GM19351 (cell line): ENCODE data around the gene NDUFS7.

Experiments
- ATAC-seq: cut with Tn5 transposase; IDR thresholded peaks from one replicate; pipeline ENCODE4 v1.9.1; 2021; ENCODE audit warnings: mild to moderate bottlenecking, moderate library complexity; ENCODE audit not compliant: unreplicated experiment

Gene NDUFS7

DNA sequence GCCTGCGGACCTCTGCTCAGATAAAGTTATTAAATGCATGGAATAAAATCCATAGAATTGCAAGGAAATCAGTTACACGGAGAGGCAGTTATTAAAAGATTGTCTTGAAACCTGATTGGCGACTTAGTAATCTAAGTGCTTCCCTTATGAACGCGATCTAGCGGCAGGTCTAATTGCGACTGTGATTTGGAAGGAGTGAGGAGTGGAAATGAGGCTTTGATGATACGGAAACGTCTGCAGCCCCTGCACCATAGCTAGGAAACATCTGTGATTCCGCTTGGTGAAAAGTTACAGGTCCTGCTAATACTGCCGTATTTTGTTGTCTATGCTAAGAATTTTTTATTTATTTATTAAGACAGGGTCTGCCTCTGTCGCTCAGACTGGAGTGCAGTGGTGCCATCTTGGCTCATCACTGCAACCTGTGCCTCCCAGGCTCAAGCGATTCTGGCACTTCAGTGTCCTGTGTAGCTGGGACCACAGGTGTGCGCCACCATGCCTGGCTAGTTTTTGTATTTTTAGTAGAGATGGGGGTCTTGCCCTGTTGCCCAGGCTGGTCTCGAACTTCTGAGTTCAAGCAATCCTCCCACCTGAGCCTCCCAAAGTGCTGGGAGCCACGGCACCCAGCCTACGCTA lies 887 bp downstream of the NDUFS7 start:
- no peak for ATAC-seq

GRCh38 chr19:1385816-1386215 lies 2.1 kb downstream of the NDUFS7 start:
- ATAC-seq: no peak

GRCh38 chr19:1386945-1387683 lies 3.4 kb downstream of the NDUFS7 start:
- no peak for ATAC-seq

DNA sequence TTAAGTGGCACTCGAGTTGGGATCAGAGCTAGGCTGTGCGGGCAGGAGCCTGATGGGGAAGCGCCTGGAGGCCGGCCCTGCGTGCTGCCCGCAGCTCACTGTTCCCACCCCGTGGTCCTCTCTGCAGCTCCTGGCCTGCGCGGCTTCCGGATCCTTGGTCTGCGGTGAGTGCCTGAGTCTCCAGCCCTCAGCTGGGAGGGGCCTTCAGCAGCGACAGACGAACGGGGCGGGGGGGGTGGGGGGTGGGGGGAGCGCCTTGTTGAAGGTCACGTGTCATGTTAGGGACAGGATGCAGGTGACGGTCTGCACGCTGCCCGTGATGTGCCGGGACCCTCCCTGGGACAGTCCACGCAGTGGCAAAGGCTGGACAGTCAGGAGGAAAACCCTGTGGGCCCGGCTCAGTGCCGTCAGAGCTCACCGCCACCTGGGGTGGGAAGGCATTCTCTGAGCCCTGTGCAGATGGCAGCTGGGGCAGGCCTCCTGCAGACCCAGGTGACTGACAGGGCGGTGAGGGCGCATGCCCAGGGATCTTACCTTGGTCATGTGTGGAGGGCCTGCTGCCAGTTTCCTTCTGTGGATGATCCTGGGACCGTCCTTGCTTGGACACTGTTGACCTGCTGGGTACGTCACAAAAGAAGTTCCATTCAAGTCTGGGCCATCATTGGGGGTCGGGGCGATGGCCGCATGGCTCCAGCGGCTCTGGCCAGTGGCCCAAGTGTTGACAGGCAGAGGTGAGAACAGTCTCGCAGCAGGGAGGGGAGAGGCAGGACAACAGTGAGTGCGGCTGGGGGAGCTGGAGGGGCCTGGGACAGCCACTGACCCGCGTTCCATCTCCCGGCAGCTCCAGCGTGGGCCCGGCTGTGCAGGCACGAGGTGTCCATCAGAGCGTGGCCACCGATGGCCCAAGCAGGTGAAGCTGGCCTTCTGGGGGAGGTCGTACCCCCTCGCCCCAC lies 4.3 kb downstream of the NDUFS7 start:
- ATAC-seq: no peak

DNA sequence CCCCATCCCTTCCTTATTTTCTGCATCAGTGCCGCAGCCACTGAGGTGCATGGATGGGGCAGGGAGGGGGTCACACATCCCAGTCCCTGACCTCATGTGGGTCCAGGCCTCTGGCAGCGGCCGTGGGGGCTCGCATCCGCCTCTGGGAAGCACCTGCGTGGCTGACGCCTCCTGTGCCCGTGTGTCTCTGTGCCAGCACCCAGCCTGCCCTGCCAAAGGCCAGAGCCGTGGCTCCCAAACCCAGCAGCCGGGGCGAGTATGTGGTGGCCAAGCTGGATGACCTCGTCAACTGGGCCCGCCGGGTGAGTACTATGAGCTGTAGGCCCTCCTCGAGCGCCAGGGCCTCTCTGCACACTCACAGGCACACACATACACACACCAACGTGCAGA lies 4.9 kb downstream of the NDUFS7 start:
- no peak for ATAC-seq

- ATAC-seq: no peak
Measured at GRCh38 chr19:1389033-1389940, 5.6 kb downstream of the NDUFS7 start.

- no peak for ATAC-seq
Measured at GRCh38 chr19:1390890-1391423, 7.2 kb downstream of the NDUFS7 start.

DNA sequence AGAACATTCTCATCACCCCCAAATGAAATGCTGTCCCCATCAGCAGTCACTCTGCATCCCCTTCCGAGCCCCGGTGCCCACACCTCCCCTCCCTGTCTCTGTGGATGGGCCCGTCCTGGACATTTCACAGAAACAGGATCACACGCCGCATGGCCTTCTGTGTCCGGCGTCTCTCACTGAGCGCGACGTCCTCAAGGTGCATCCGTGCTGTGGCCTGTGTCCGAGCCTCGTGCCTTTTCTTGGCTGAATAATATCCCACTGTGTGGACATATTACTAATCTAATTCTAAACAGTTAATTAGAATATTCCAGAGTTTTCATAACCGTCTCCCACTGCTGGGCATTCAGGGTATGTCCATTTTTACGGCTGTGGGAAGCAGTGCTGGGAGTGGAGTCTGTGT lies 8.7 kb downstream of the NDUFS7 start:
- ATAC-seq: no peak

DNA sequence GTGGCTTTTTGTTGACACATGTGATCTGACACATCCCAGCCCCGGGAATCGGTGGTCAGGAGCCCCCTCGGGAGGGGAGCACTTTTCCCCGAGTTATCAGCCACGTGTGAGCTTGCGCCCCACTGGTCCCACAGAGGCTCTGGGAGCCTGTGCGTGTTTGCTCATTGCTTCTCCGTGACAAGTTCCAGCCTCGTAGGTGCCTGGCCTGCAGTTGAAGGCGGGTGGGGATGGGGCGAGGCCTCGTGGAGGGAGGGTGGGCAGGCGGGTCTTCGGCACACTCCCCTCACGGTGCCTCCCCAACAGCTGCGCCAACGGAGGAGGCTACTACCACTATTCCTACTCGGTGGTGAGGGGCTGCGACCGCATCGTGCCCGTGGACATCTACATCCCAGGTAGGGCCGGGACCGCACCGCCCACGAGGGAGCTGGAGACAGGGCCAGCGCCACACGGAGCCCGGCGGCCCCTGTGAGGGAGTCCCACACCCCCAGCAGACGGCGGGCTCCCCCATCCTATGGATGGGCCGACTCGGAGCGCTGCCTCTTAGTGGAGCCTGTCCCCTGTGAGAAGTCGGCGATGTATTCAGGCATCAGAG lies 9.3 kb downstream of the NDUFS7 start:
- ATAC-seq: no peak

- ATAC-seq: no peak
Measured at GRCh38 chr19:1393841-1394240, 10.1 kb downstream of the NDUFS7 start.

DNA sequence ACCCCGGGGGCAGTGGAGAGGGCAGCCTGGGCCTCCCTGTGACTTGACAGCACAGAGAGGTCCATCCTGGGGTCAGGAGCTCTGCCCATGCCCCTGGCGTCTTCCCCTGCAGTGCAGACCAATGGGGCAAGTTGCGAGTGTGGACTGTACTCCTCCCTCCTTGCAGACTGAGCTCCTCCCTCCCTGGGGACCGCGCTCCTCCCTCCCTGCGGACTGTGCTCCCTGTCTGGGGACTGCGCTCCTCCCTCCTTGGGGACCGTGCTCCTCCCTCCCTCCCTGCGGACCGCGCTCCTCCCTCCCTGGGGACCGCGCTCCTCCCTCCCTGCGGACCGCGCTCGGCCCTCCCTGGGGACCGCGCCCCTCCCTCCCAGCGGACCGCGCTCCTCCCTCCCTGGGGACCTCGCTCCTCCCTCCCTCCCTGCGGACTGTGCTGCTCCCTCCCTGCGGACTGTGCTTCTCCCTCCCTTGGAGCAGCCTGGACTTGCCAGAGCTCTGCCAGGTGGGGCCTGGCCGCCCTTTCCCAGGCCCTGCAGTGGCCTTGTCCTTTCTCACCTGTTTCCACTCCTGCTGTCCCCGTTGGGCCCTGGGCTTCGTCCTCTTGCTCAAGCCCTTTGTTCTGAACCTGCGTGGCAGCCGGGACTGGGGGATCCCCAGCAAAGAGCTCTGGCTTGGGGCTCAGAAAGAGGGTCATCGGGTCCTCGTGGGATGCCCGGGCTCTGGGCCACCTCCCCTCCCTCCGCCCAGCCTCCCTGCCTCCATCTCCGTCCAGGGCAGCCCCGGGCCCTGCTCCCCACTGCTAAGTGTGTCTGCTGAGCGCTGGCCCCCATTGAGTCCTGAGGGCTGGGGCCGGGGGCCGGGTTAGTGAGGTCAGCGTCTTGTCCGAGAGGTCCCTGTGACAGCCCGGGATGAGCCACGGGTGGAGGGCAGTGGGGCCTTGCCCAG lies 10.8 kb downstream of the NDUFS7 start:
- no peak for ATAC-seq

GRCh38 chr19:1395194-1396018 lies 11.7 kb downstream of the NDUFS7 start:
- ATAC-seq: no peak

GRCh38 chr19:1396019-1396767 lies 12.5 kb downstream of the NDUFS7 start:
- no peak for ATAC-seq

- no peak for ATAC-seq
Measured at GRCh38 chr19:1396768-1397679, 13.3 kb downstream of the NDUFS7 start.

DNA sequence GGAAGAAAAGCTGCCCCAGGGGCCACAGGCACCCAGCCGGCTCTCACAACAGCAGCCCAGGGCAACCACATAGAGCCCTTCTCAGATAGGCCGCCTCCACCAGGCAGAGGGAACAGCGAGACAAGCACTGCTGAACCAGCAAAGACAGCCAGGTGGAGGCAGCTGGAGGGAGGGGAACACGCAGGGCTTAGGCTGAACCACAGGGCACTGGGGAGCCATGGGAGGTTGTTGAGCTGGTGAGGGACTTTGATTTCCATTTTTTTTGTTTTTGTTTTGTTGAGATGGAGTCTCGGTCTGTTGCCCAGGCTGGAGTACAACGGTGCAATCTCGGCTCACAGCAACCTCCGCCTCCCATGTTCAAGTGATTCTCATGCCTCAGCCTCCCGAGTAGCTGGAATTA lies 14.1 kb downstream of the NDUFS7 start:
- no peak for ATAC-seq

- ATAC-seq: no peak
Measured at GRCh38 chr19:1399079-1399478, 15.4 kb downstream of the NDUFS7 start.
